ENCODE measurements around the gene PEAK1. TPM values are rescaled to one million over a fixed set of nuclear protein-coding genes. Genes with fewer than 3 reads are reported as not detected.

The PEAK1 gene
- total and polyA plus RNA-seq, 4 donors: 8.6 to 147 (median 40.2) TPM

DNA sequence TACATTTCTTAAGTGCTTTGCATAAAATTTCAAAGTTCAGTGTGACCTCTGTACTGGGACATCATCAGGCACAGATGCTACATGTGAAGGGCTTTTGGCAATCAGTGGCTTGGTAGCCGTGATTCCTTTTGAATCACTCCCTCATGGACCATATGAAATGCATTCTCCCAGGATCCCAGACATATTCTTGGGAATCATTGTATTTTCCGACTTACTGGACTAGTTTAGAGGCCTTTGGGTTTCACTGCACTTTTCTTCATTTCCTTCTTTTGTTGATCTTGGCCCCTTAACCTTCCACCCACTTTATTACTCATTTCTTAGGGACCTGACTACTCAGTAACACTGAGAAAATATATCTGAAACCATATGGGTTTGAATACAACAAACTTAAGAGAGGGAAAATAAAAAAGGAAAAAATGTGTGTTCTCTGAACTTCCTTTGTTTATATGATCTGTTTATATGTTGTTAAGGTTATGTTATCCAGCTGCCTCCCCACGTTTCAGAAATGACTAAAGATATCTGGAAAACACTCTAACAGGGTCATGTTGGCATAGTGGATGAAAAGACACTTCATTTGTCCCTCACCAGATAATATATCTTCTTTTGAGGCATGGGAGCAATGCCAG, 35.9 kb upstream of the PEAK1 start:
- H3K27ac ChIP-seq (ENCODE audit: low read depth in 1 of 2, low read length in 1 of 2): peak overlapping the region in 1 of 2 donors; percentile 60
- H3K4me3 ChIP-seq: no peak overlapping the region
- peaks cover 0 to 6% (median 1%) of the 10 kb centered on the region in 4 donors for H3K36me3 ChIP-seq (ENCODE audit: control insufficient read depth in 4 of 4, insufficient read depth in 4 of 4, low read length in 4 of 4)
- ATAC-seq (ENCODE audit: insufficient read depth, low FRiP score) (peak; percentile 63), DNase-seq (peak; percentile 74 to 98 (median 97))
- no peaks in the 10 kb centered on the region for H3K9me3 ChIP-seq (ENCODE audit: control insufficient read depth in 4 of 4, insufficient read depth in 3 of 4, low read length in 3 of 4)
- H3K4me1 ChIP-seq (ENCODE audit: control insufficient read depth in 5 of 5, insufficient read depth in 5 of 5, low read length in 5 of 5): peaks cover 7 to 62% (median 35%) of the 10 kb centered on the region in 5 donors
- TF ChIP-seq, protein P1, sequence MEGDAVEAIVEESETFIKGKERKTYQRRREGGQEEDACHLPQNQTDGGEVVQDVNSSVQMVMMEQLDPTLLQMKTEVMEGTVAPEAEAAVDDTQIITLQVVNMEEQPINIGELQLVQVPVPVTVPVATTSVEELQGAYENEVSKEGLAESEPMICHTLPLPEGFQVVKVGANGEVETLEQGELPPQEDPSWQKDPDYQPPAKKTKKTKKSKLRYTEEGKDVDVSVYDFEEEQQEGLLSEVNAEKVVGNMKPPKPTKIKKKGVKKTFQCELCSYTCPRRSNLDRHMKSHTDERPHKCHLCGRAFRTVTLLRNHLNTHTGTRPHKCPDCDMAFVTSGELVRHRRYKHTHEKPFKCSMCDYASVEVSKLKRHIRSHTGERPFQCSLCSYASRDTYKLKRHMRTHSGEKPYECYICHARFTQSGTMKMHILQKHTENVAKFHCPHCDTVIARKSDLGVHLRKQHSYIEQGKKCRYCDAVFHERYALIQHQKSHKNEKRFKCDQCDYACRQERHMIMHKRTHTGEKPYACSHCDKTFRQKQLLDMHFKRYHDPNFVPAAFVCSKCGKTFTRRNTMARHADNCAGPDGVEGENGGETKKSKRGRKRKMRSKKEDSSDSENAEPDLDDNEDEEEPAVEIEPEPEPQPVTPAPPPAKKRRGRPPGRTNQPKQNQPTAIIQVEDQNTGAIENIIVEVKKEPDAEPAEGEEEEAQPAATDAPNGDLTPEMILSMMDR (IDR thresholded peaks at IDR 0.05; ENCODE audit: control extremely low read depth, extremely low read depth): no peak
- no peak overlapping the region for H3K9ac ChIP-seq (ENCODE audit: insufficient read depth in 1 of 2, low read length in 2 of 2)
- H3K27me3 ChIP-seq (ENCODE audit: control insufficient read depth in 3 of 3, insufficient read depth in 3 of 3, low read length in 2 of 3): no peaks in the 10 kb centered on the region
- 53 to 66% methylated on average over 3 of the region's 3 CpGs for WGBS, 2 donors

DNA sequence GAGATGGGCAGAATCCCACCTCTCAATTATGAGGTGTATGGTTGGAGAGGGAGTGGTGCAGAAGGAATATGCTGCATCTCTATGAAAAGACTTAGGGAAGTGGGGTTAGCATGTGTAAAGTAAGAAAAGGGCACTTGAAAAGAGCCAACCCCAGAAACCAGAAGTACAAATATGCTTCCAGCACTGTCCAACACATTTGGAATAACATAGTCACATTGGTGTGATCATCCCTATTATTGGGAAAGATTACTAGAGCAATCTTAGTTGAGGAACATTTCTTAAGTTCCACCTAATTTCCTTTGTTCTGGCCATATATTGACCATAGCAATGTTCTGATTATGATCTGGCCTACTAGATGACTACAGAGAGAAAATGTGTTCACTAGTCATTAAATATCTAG, 35.0 kb upstream of the PEAK1 start:
- H3K36me3 ChIP-seq (ENCODE audit: control insufficient read depth in 4 of 4, insufficient read depth in 4 of 4, low read length in 4 of 4): peaks cover 0 to 8% (median 1%) of the 10 kb centered on the region in 4 donors
- ATAC-seq (ENCODE audit: insufficient read depth, low FRiP score) (no peak), DNase-seq (no peak)
- TF ChIP-seq, protein P1 (IDR thresholded peaks at IDR 0.05; ENCODE audit: control extremely low read depth, extremely low read depth): no peak
- no peaks in the 10 kb centered on the region for H3K27me3 ChIP-seq (ENCODE audit: control insufficient read depth in 3 of 3, insufficient read depth in 3 of 3, low read length in 2 of 3)
- no peaks in the 10 kb centered on the region for H3K9me3 ChIP-seq (ENCODE audit: control insufficient read depth in 4 of 4, insufficient read depth in 3 of 4, low read length in 3 of 4)
- no peak overlapping the region for H3K27ac ChIP-seq (ENCODE audit: low read depth in 1 of 2, low read length in 1 of 2)
- no peak overlapping the region for H3K9ac ChIP-seq (ENCODE audit: insufficient read depth in 1 of 2, low read length in 2 of 2)
- peaks cover 7 to 61% (median 36%) of the 10 kb centered on the region in 5 donors for H3K4me1 ChIP-seq (ENCODE audit: control insufficient read depth in 5 of 5, insufficient read depth in 5 of 5, low read length in 5 of 5)
- no peak overlapping the region for H3K4me3 ChIP-seq

DNA sequence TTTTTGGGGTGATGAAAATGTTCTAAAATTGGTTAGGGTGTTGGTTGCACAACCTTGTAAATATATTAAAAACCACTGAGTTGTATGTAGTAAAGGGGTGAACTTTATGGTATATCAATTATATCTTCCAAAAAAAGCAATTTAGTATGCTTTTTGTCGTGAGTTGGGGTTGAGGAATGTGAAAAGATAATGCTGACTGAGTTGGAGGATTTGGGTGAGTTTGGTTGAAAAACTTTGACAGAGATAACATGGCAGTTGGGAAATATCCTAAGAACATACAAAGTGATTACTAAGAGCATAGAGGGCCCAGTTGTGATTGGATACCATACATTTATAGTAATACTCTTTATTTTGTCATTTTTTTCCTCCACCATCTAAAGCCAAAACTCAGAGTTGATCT, 34.4 kb upstream of the PEAK1 start:
- Histone ChIP-seq H3K27ac (ENCODE audit: low read depth in 1 of 2, low read length in 1 of 2) (peak overlapping the region in 1 of 2 donors; percentile 9), H3K9me3 (ENCODE audit: control insufficient read depth in 4 of 4, insufficient read depth in 3 of 4, low read length in 3 of 4) (no peaks in the 10 kb centered on the region), H3K4me3 (no peak overlapping the region), H3K4me1 (ENCODE audit: control insufficient read depth in 5 of 5, insufficient read depth in 5 of 5, low read length in 5 of 5) (peaks cover 7 to 55% (median 36%) of the 10 kb centered on the region in 5 donors), H3K36me3 (ENCODE audit: control insufficient read depth in 4 of 4, insufficient read depth in 4 of 4, low read length in 4 of 4) (peaks cover 0 to 6% (median 0%) of the 10 kb centered on the region in 4 donors), H3K9ac (ENCODE audit: insufficient read depth in 1 of 2, low read length in 2 of 2) (no peak overlapping the region), H3K27me3 (ENCODE audit: control insufficient read depth in 3 of 3, insufficient read depth in 3 of 3, low read length in 2 of 3) (no peaks in the 10 kb centered on the region)
- DNase-seq (no peak), ATAC-seq (ENCODE audit: insufficient read depth, low FRiP score) (no peak)
- WGBS, 2 donors: 84 to 91% methylated on average over 1 of the region's 1 CpG
- TF ChIP-seq, protein P1 (IDR thresholded peaks at IDR 0.05; ENCODE audit: control extremely low read depth, extremely low read depth): no peak

Data from lung (tissue), 12 donors.